Activated CD8-positive, alpha-beta T cell treated with anti-CD3 and anti-CD28 coated beads, Interleukin-2, amount 10 ng/mL, durations not matched to agents 7 days and 5 days (primary cell): ENCODE results near the gene RELT. TPM values are rescaled to one million over a fixed set of nuclear protein-coding genes. Genes with fewer than 3 reads are reported as not detected.

Source experiments
- ATAC-seq: fragments of 150-1000 bp; cut with Tn5 transposase; one replicate; pipeline ENCODE4 v1.10.0; 2021; ENCODE audit warnings: moderate library complexity
- CTCF ChIA-PET: fragments of 350-600 bp; sonication (Branson Sonifier 250); formaldehyde crosslinking; loops from one replicate; lab custom pipeline; 2021; ENCODE audit warnings: antibody characterized with exemption; lab: Charles Lee
- POLR2A ChIA-PET: fragments of 350-600 bp; sonication (Branson Sonifier 250); formaldehyde crosslinking; loops from one replicate; lab custom pipeline; 2021; ENCODE audit warnings: antibody characterized with exemption; lab: Charles Lee
- DNase-seq: peaks from one replicate; pipeline ENCODE4 v3.0.0-alpha.2; 2020
- H3K27ac Mint-ChIP-seq: one replicate; pipeline ENCODE4 v1.8.0; 2021; ENCODE audit warnings: mild to moderate bottlenecking, mixed read lengths
- H3K27me3 Mint-ChIP-seq: one replicate; pipeline ENCODE4 v1.8.0; 2021; ENCODE audit warnings: low read depth, mixed read lengths
- H3K36me3 Mint-ChIP-seq: one replicate; pipeline ENCODE4 v1.8.0; 2021; ENCODE audit warnings: low read depth, mixed read lengths
- H3K4me1 Mint-ChIP-seq: one replicate; pipeline ENCODE4 v1.8.0; 2021; ENCODE audit warnings: low read depth, mixed read lengths
- H3K4me3 Mint-ChIP-seq: one replicate; pipeline ENCODE4 v1.8.0; 2021; ENCODE audit warnings: mild to moderate bottlenecking, mixed read lengths
- H3K9me3 Mint-ChIP-seq: one replicate; pipeline ENCODE4 v1.8.0; 2022; ENCODE audit warnings: mixed read lengths; ENCODE audit not compliant: insufficient read depth
- total RNA-seq, 2 experiments: library from RNA; stranded (reverse); gene quantifications; one replicate each; pipeline ENCODE4 v1.2.3, GENCODE V29; 2021

RELT gene
- total RNA-seq, 2 experiments from 2014 or later, result 28.6 to 33.2 TPM

DNA sequence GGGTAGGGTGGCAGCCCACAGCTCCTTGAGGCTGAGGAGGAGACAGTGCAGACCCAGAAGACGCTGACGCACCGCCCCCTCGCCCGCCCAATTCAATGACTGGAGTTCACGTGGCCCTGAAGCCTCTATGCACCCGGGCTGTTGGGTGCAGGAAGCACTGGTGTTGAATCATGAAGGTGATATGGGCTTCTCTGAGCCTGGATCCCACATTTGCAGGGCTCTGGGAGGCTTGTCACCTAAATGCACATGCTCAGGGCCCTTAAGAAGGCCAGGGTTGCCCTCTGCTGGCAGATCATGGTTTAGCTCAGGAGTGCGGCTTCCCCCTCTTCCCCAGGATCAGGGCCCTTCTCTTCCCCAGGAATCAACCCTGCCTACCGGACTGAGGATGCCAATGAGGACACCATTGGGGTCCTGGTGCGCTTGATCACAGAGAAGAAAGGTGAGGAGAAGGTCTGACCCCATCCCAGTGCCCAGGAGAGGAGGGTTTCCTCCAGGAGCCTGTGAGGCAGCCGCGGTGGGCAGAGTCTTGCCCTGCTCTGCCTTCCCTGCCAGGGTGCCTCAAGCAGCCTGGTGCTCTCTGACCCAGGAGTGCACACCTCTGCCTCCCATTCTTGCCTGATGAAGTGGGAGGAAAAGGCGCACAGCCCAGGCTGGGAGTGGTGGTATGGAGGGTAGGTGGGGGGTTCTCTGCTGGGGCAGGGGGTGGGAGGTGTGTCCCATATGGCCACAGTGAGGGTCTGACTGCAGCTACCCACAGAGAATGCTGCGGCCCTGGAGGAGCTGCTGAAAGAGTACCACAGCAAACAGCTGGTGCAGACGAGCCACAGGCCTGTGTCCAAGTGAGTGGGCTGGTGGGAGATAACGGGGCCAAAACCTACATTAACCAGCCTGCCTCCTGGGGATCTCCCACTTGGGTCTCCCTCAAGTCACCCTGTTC is 17.5 kb downstream of the RELT start:
- no peaks in the 10 kb centered on the region for H3K9me3 Mint-ChIP-seq
- ChIA-PET POLR2A (interaction anchor here (0.5 to 1.1 kb wide), 2 partner anchors 17 to 41 kb away, joined by 3 to 4 read pairs; no protein-coding TSS in a partner anchor), CTCF (interaction anchor here (0.7 to 3.6 kb wide), 24 partner anchors 8 to 267 kb away, joined by 3 to 101 read pairs (median 3); no protein-coding TSS in a partner anchor)
- peak; percentile 80 for DNase-seq
- peak; percentile 76 for ATAC-seq
- no peaks in the 10 kb centered on the region for H3K27me3 Mint-ChIP-seq
- no peak overlapping the region for H3K4me3 Mint-ChIP-seq
- H3K27ac Mint-ChIP-seq, result peak overlapping the region; percentile 69
- H3K36me3 Mint-ChIP-seq, result peaks cover 35% of the 10 kb centered on the region
- peaks cover 17% of the 10 kb centered on the region for H3K4me1 Mint-ChIP-seq

GRCh38 chr11:73394416-73395296 is 18.5 kb downstream of the RELT start:
- no peaks in the 10 kb centered on the region for H3K9me3 Mint-ChIP-seq
- no peak overlapping the region for H3K27ac Mint-ChIP-seq
- no peak overlapping the region for H3K4me3 Mint-ChIP-seq
- DNase-seq, result no peak
- no peaks in the 10 kb centered on the region for H3K27me3 Mint-ChIP-seq
- ATAC-seq, result no peak
- H3K4me1 Mint-ChIP-seq, result peaks cover 16% of the 10 kb centered on the region
- H3K36me3 Mint-ChIP-seq, result peaks cover 34% of the 10 kb centered on the region
- CTCF ChIA-PET, result interaction anchor here (1.1 to 3.6 kb wide), 8 partner anchors 9 to 59 kb away, joined by 3 to 101 read pairs (median 6); no protein-coding TSS in a partner anchor
- POLR2A ChIA-PET, result interaction anchor here (1.1 kb wide), 1 partner anchor 42 kb away, joined by 4 read pairs; no protein-coding TSS in a partner anchor

DNA sequence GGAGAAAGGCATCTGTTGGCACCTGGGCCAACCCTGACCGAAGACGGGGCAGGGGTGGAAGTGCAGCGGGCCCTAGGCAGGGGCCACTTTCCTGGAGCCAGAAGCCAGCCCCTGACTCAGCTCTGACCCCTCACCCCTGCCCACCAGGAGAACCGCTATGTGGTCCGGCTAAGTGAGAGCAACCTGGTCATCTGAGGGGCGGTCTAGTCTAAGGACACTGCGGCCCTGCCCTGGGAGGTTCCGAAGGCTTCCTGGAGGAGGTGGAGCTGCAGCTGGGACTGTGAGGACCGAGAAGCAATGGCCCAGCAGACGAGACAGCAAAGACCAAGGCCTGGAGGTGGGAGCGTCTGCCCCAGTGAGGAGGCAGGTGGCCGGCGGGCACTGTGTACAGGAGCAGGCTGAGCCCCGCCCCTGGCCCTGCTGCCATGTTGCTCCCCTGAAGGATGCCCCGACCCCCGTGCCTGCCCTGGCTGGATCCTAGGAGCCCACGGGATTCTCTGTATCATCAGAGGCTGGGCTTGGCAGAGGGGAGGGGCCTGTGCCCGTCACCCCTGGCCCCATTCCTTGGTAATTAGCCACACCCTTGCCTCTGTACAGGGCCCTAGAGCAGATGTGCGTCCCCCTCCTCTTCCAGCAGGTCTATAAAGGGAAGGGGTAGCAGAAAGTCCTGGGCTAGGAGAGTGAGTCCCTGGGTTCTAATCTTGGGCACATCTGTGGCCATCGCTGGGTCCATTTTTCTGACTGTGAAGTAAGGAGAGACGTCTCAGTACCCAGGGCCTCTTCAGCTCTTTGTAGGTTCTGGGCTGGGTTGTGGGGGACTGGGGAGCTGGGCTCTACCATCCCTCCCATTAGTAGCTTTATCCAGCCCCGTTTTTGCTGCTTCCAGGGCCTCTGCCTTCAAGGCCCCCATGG is 19.4 kb downstream of the RELT start:
- Mint-ChIP-seq H3K4me1 (peaks cover 12% of the 10 kb centered on the region), H3K27ac (no peak overlapping the region), H3K36me3 (peaks cover 32% of the 10 kb centered on the region), H3K9me3 (no peaks in the 10 kb centered on the region), H3K27me3 (no peaks in the 10 kb centered on the region), H3K4me3 (no peak overlapping the region)
- CTCF ChIA-PET, result interaction anchor here (0.8 to 6.8 kb wide), 4 partner anchors 11 to 45 kb away, joined by 3 to 101 read pairs (median 30); no protein-coding TSS in a partner anchor
- POLR2A ChIA-PET, result no interaction called here
- no peak for ATAC-seq
- DNase-seq, result no peak

DNA sequence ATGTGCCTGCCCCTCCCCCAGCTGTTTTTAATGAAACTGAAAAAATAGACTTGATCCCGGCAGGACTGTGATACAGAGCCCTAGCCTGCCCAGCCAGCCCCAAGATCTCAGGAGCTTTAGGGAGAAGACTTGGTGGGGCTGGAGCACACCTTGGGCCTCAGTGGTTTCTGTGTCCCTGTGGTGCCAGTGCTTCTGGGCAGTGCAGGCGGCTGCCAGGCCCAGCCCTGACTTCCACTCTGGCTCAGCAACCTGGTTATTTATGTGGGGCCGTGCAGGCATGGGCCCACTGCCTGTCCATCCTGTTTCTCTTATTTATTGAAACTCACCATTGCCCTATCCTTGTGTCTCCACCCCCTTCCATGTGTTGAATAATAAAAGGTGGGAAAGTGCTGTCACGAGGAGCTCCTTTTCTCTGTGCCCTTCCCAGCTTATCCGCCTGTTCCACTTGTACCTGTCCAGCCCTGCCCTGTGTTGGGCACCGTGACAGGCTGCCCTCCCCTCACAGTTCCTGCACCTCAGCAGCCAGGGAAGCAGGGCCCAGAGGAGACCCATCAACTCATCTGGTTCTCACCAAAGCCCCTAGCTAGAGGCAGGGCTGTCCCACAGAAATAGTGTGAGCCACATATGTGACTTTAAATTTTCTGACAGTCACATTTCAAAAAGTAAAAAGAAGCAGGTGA is 20.2 kb downstream of the RELT start:
- H3K36me3 Mint-ChIP-seq, result peaks cover 32% of the 10 kb centered on the region
- H3K27ac Mint-ChIP-seq, result no peak overlapping the region
- POLR2A ChIA-PET, result interaction anchor here (0.8 kb wide), 1 partner anchor 19 kb away, joined by 3 read pairs; no protein-coding TSS in a partner anchor
- H3K9me3 Mint-ChIP-seq, result no peaks in the 10 kb centered on the region
- peaks cover 12% of the 10 kb centered on the region for H3K4me1 Mint-ChIP-seq
- ATAC-seq (no peak), DNase-seq (no peak)
- CTCF ChIA-PET, result interaction anchor here (0.8 to 6.8 kb wide), 3 partner anchors 10 to 46 kb away, joined by 3 to 58 read pairs (median 3); no protein-coding TSS in a partner anchor
- no peaks in the 10 kb centered on the region for H3K27me3 Mint-ChIP-seq
- no peak overlapping the region for H3K4me3 Mint-ChIP-seq

- peaks cover 12% of the 10 kb centered on the region for H3K4me1 Mint-ChIP-seq
- no peak for DNase-seq
- no peak overlapping the region for H3K27ac Mint-ChIP-seq
- POLR2A ChIA-PET, result interaction anchor here (0.8 kb wide), 1 partner anchor 18 kb away, joined by 3 read pairs; no protein-coding TSS in a partner anchor
- ATAC-seq, result no peak
- H3K27me3 Mint-ChIP-seq, result no peaks in the 10 kb centered on the region
- H3K9me3 Mint-ChIP-seq, result no peaks in the 10 kb centered on the region
- no peak overlapping the region for H3K4me3 Mint-ChIP-seq
- peaks cover 32% of the 10 kb centered on the region for H3K36me3 Mint-ChIP-seq
- CTCF ChIA-PET, result interaction anchor here (0.8 to 6.8 kb wide), 2 partner anchors 22 to 46 kb away, joined by 3 to 58 read pairs; no protein-coding TSS in a partner anchor
Observed at GRCh38 chr11:73396985-73397384, 20.8 kb downstream of the RELT start.

DNA sequence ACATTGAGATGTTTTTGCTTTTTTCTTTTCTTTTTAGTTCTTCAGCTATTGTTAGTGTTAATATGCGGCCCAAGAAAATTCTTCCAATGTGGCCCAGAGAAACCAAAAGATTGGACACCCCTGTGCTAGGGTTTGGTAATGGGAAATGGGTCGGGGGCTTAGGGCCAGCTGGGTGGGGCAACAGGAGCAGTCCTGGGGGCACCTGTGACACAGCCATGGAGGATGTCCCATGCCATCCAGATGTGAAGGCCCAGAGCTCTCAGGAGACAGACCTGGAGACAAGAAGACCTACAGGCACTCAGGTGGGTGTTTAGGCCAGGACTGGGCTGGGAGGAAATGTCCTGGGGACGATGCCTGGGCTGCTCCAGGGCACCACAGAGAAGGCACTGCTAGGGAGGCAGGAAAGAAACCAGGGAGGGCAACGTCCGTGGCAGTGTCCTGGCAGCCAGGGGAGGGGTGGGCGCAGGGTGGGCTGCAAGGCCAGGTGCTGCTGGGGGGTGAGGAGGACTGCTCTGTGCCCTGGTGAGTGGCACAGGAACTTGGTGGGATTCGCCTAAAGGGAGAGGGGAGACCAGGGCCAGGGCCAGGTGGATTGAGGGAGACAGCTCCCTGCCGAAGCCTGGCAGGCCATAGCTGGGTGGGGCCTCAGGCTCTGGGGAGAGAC is 21.4 kb downstream of the RELT start:
- H3K27ac Mint-ChIP-seq, result peak overlapping the region; percentile 43
- ChIA-PET CTCF (interaction anchor here (0.7 to 6.8 kb wide), 2 partner anchors 24 to 47 kb away, joined by 3 to 58 read pairs; no protein-coding TSS in a partner anchor), POLR2A (no interaction called here)

GRCh38 chr11:73398132-73398526 is 21.9 kb downstream of the RELT start:
- Mint-ChIP-seq H3K9me3 (no peaks in the 10 kb centered on the region), H3K36me3 (peaks cover 31% of the 10 kb centered on the region), H3K4me3 (no peak overlapping the region), H3K27ac (peak overlapping the region; percentile 43), H3K27me3 (no peaks in the 10 kb centered on the region), H3K4me1 (peaks cover 7% of the 10 kb centered on the region)
- ATAC-seq (no peak), DNase-seq (no peak)
- POLR2A ChIA-PET, result no interaction called here
- CTCF ChIA-PET, result interaction anchor here (1.6 to 6.8 kb wide), 2 partner anchors 12 to 47 kb away, joined by 4 to 58 read pairs; no protein-coding TSS in a partner anchor

More for the DNA sequence above, 21.4 kb downstream of the RELT start:
- ATAC-seq, result no peak
- Mint-ChIP-seq H3K4me1 (peaks cover 10% of the 10 kb centered on the region), H3K36me3 (peaks cover 30% of the 10 kb centered on the region), H3K9me3 (no peaks in the 10 kb centered on the region), H3K4me3 (no peak overlapping the region), H3K27me3 (no peaks in the 10 kb centered on the region)
- no peak for DNase-seq

GRCh38 chr11:73398721-73399120 is 22.5 kb downstream of the RELT start:
- ChIA-PET CTCF (interaction anchor here (1.0 to 6.8 kb wide), 4 partner anchors 11 to 263 kb away, joined by 3 to 58 read pairs (median 4); no protein-coding TSS in a partner anchor), POLR2A (interaction anchor here (0.7 to 1.4 kb wide), 2 partner anchors 22 to 263 kb away, joined by 3 read pairs; partner anchors contain the start of gene RELT)
- Mint-ChIP-seq H3K4me1 (peaks cover 4% of the 10 kb centered on the region), H3K9me3 (no peaks in the 10 kb centered on the region), H3K4me3 (no peak overlapping the region), H3K36me3 (peaks cover 30% of the 10 kb centered on the region), H3K27ac (no peak overlapping the region), H3K27me3 (no peaks in the 10 kb centered on the region)
- ATAC-seq (no peak), DNase-seq (no peak)

DNA sequence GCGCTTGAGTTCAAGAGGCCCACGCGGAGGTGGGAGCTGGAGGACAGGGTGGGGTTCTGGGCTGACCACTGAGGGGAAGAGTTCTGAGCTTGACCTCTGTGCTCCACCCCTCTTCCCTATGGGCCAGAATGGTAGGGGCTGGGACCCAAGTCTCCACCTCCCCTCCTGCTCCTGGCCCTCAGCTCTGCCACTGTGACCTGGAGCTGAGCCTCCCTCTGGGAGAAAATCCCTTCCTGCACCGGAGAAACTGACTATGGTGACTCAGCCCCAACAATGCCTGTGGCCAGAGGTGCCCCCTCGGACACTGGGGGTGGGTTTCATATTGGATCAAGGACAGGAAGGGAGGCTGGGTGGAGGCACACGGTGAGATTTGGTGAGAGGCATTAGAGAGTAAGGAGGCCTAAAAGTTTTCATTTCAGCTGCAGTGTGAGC is 23.0 kb downstream of the RELT start:
- no peak for DNase-seq
- peaks cover 28% of the 10 kb centered on the region for H3K36me3 Mint-ChIP-seq
- ChIA-PET CTCF (interaction anchor here (1.0 to 6.8 kb wide), 6 partner anchors 11 to 263 kb away, joined by 3 to 58 read pairs (median 4); no protein-coding TSS in a partner anchor), POLR2A (interaction anchor here (0.7 to 1.4 kb wide), 2 partner anchors 23 to 263 kb away, joined by 3 read pairs; partner anchors contain the start of gene RELT)
- no peaks in the 10 kb centered on the region for H3K27me3 Mint-ChIP-seq
- H3K4me1 Mint-ChIP-seq, result peaks cover 4% of the 10 kb centered on the region
- no peak overlapping the region for H3K4me3 Mint-ChIP-seq
- H3K9me3 Mint-ChIP-seq, result no peaks in the 10 kb centered on the region
- peak overlapping the region; percentile 73 for H3K27ac Mint-ChIP-seq
- ATAC-seq, result no peak
